Liver (tissue), 9 donors: ENCODE data around the gene GPBP1L1. TPM values are rescaled to one million over a fixed set of nuclear protein-coding genes. Genes with fewer than 3 reads are reported as not detected.
"Not testable (repeated sequence)": the region's sequence is repeated elsewhere in the genome, so short reads cannot be mapped to it uniquely, and the experiment has no call there.

Experiments
- DNase-seq: peaks from one replicate; pipeline ENCODE4 v3.0.0-alpha.2; 2017; ENCODE audit warnings: low spot score
- H3K27ac ChIP-seq, 2 donors: one replicate each; pipeline ENCODE4 v1.7.0; 2013; ENCODE audit warnings: inconsistent platforms in 2 of 2, low read length in 2 of 2, control low read depth in 1 of 2, low read depth in 1 of 2, mild to moderate bottlenecking in 1 of 2
- H3K27me3 ChIP-seq, 4 donors: one replicate each; pipeline versions ENCODE4 v1.6.1 to v1.7.0; 2013; ENCODE audit warnings: low read length in 3 of 4, inconsistent platforms in 1 of 4, mild to moderate bottlenecking in 1 of 4, moderate library complexity in 1 of 4; ENCODE audit not compliant: control insufficient read depth in 4 of 4, insufficient read depth in 4 of 4
- H3K36me3 ChIP-seq, 4 donors: one replicate each; pipeline versions ENCODE4 v1.6.1 to v1.7.0; 2013; ENCODE audit warnings: low read length in 3 of 4, mild to moderate bottlenecking in 3 of 4, low read depth in 1 of 4, moderate library complexity in 1 of 4; ENCODE audit not compliant: control insufficient read depth in 4 of 4, insufficient read depth in 3 of 4
- H3K4me1 ChIP-seq, 4 donors: one replicate each; pipeline versions ENCODE4 v1.6.1 to v1.7.0; 2013; ENCODE audit warnings: low read length in 3 of 4, mild to moderate bottlenecking in 3 of 4, moderate library complexity in 1 of 4; ENCODE audit not compliant: control insufficient read depth in 4 of 4, insufficient read depth in 4 of 4
- H3K4me3 ChIP-seq, 3 donors: one replicate each; pipeline versions ENCODE4 v1.6.1 to v1.7.0; 2013; ENCODE audit warnings: low read length in 3 of 3, control low read depth in 1 of 3, low read depth in 1 of 3, mild to moderate bottlenecking in 1 of 3
- H3K9ac ChIP-seq, 2 donors: one replicate each; pipeline ENCODE4 v1.7.0; 2013; ENCODE audit warnings: low read length in 2 of 2, mild to moderate bottlenecking in 2 of 2, moderate library complexity in 2 of 2, control low read depth in 1 of 2, low read depth in 1 of 2
- H3K9me3 ChIP-seq, 4 donors: one replicate each; pipeline versions ENCODE4 v1.6.1 to v1.7.0; 2013; ENCODE audit warnings: low read length in 3 of 4; ENCODE audit not compliant: control insufficient read depth in 4 of 4
- ATF3 ChIP-seq: IDR thresholded peaks from 2 replicates; pipeline ENCODE4 v1.6.1; 2016; ENCODE audit warnings: antibody characterized with exemption
- FOXA1 ChIP-seq: IDR thresholded peaks from 2 replicates; pipeline ENCODE4 v1.6.1; 2016; ENCODE audit warnings: antibody characterized with exemption
- FOXA2 ChIP-seq: IDR thresholded peaks from 2 replicates; pipeline ENCODE4 v1.6.1; 2016; ENCODE audit warnings: antibody characterized with exemption
- GABPA ChIP-seq, 2 donors: IDR thresholded peaks in 1 of 2; conservative IDR thresholded peaks in 1 of 2; 2 replicates each; pipeline ENCODE4 v1.6.1; 2016; ENCODE audit warnings: antibody characterized with exemption in 2 of 2, mild to moderate bottlenecking in 1 of 2, moderate library complexity in 1 of 2
- HNF4A ChIP-seq, 2 donors: conservative IDR thresholded peaks; 2 replicates each; pipeline ENCODE4 v1.6.1; 2016; ENCODE audit warnings: antibody characterized with exemption in 2 of 2, mild to moderate bottlenecking in 2 of 2
- HNF4G ChIP-seq: IDR thresholded peaks from 2 replicates; pipeline ENCODE4 v1.6.1; 2016; ENCODE audit warnings: antibody characterized with exemption
- JUND ChIP-seq, 2 donors: IDR thresholded peaks; 2 replicates each; pipeline ENCODE4 v1.6.1; 2016; ENCODE audit warnings: antibody characterized with exemption in 2 of 2
- RXRA ChIP-seq, 2 donors: IDR thresholded peaks; 2 replicates each; pipeline ENCODE4 v1.6.1; 2017 to 2018; ENCODE audit warnings: antibody characterized with exemption in 2 of 2, mild to moderate bottlenecking in 1 of 2
- TAF1 ChIP-seq: conservative IDR thresholded peaks from 2 replicates; pipeline ENCODE4 v1.6.1; 2016; ENCODE audit warnings: antibody characterized with exemption, mild to moderate bottlenecking
- YY1 ChIP-seq: IDR thresholded peaks from 2 replicates; pipeline ENCODE4 v1.6.1; 2016; ENCODE audit warnings: antibody characterized with exemption, mild to moderate bottlenecking
- ZBTB33 ChIP-seq: IDR thresholded peaks from 2 replicates; pipeline ENCODE4 v1.6.1; 2016; ENCODE audit warnings: antibody characterized with exemption
- WGBS: extraction: QIAGEN DNeasy Blood & Tissue Kit; methylation state at CpG from one replicate; pipeline ENCODE4 v1.1.7; 2013; 5-methylcytosine and 5-hydroxymethylcytosine counted together
- polyA plus RNA-seq, 2 donors: library from polyadenylated mRNA; stranded (reverse) in 1 of 2; unstranded in 1 of 2; fragments of 200-250 nt in 1 of 2; fragments of >200 nt in 1 of 2; fragmentation: Nextera tagmentation in 1 of 2; extraction: Ambion mirVana in 1 of 2; gene quantifications; one replicate each; pipeline versions ENCODE4 v1.2.1 to v1.2.3, GENCODE V29; 2013 to 2015
- total RNA-seq, 2 donors: library from RNA; depleted of rRNA; stranded (reverse); fragments of >200 nt; gene quantifications; one replicate each; pipeline ENCODE4 v1.2.3, GENCODE V29; 2014
- TF ChIP-seq, protein P1 (sequence below): fragments of 150-350 bp; IDR thresholded peaks from 2 replicates; pipeline ENCODE4 v1.5.1; 2017; ENCODE audit warnings: improper control_type of control experiment, low read depth, low read length; ENCODE audit not compliant: missing input control
- TF ChIP-seq, protein P2 (sequence below): IDR thresholded peaks from 2 replicates; pipeline ENCODE4 v1.6.1; 2016; ENCODE audit warnings: antibody characterized with exemption
- TF ChIP-seq, protein P3 (sequence below): IDR thresholded peaks from 2 replicates; pipeline ENCODE4 v1.6.1; 2016; ENCODE audit warnings: antibody characterized with exemption, mild to moderate bottlenecking
- donor health status: healthy.
- donor health status: healthy.
- donor health status: healthy.
- donor health status: healthy.
- donor health status: healthy.

GPBP1L1 gene
- total and polyA plus RNA-seq, 4 donors: 24.8 to 86.7 (median 53.5) TPM

GRCh38 chr1:45694823-45695222 lies 8.5 kb upstream of the GPBP1L1 start:
- no peaks in the 10 kb centered on the region for H3K27me3 ChIP-seq
- WGBS: 97% methylated on average over 7 of the region's 7 CpGs
- DNase-seq: no peak
- no peak overlapping the region for H3K9ac ChIP-seq
- H3K27ac ChIP-seq: no peak overlapping the region
- H3K4me3 ChIP-seq: no peak overlapping the region
- H3K9me3 ChIP-seq: no peaks in the 10 kb centered on the region
- peaks cover 9 to 33% (median 12%) of the 10 kb centered on the region in 4 donors for H3K36me3 ChIP-seq
- H3K4me1 ChIP-seq: no peaks in the 10 kb centered on the region
- TF ChIP-seq ZBTB33 (no peak), HNF4G (no peak), ATF3 (no peak), TAF1 (no peak)
- TF ChIP-seq, protein P1, sequence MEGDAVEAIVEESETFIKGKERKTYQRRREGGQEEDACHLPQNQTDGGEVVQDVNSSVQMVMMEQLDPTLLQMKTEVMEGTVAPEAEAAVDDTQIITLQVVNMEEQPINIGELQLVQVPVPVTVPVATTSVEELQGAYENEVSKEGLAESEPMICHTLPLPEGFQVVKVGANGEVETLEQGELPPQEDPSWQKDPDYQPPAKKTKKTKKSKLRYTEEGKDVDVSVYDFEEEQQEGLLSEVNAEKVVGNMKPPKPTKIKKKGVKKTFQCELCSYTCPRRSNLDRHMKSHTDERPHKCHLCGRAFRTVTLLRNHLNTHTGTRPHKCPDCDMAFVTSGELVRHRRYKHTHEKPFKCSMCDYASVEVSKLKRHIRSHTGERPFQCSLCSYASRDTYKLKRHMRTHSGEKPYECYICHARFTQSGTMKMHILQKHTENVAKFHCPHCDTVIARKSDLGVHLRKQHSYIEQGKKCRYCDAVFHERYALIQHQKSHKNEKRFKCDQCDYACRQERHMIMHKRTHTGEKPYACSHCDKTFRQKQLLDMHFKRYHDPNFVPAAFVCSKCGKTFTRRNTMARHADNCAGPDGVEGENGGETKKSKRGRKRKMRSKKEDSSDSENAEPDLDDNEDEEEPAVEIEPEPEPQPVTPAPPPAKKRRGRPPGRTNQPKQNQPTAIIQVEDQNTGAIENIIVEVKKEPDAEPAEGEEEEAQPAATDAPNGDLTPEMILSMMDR: no peak

GRCh38 chr1:45693811-45694210 lies 7.5 kb upstream of the GPBP1L1 start:
- not testable (repeated sequence) for H3K9me3 ChIP-seq, H3K9ac ChIP-seq, H3K27ac ChIP-seq, H3K4me1 ChIP-seq, DNase-seq, H3K4me3 ChIP-seq, H3K27me3 ChIP-seq
- H3K36me3 ChIP-seq: peaks cover 9 to 33% (median 12%) of the 10 kb centered on the region in 4 donors
- 85% methylated on average over 8 of the region's 8 CpGs for WGBS

- H3K9ac ChIP-seq: peak within 1 kb of the TSS; percentile 96 to 100
- H3K36me3 ChIP-seq: peaks cover 0 to 13% (median under 1%) of the 10 kb centered on the region in 4 donors
- DNase-seq: peak; percentile 84
- H3K4me1 ChIP-seq: peaks cover 6 to 23% (median 15%) of the 10 kb centered on the region in 4 donors
- 1% methylated on average over 24 of the region's 24 CpGs for WGBS
- H3K27ac ChIP-seq: peak within 1 kb of the TSS; percentile 98 to 99
- H3K9me3 ChIP-seq: no peaks in the 10 kb centered on the region
- peak within 1 kb of the TSS; percentile 87 to 92 (median 89) for H3K4me3 ChIP-seq
- H3K27me3 ChIP-seq: no peaks in the 10 kb centered on the region
- TF ChIP-seq YY1: peak; percentile 77
- TF ChIP-seq RXRA (IDR thresholded peaks at IDR 0.05): peak; percentile 28 to 31
- TF ChIP-seq FOXA2: no peak
- TF ChIP-seq ATF3: no peak
- TF ChIP-seq, protein P1: no peak
- TF ChIP-seq JUND (IDR thresholded peaks at IDR 0.05): no peak
- peak; percentile 99 for TF ChIP-seq GABPA (IDR thresholded peaks at IDR 0.05 in 1 of 2, conservative IDR thresholded peaks at IDR 0.05 in 1 of 2)
- TF ChIP-seq, protein P2, sequence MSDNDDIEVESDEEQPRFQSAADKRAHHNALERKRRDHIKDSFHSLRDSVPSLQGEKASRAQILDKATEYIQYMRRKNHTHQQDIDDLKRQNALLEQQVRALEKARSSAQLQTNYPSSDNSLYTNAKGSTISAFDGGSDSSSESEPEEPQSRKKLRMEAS: peak; percentile 51
- TF ChIP-seq, protein P3, sequence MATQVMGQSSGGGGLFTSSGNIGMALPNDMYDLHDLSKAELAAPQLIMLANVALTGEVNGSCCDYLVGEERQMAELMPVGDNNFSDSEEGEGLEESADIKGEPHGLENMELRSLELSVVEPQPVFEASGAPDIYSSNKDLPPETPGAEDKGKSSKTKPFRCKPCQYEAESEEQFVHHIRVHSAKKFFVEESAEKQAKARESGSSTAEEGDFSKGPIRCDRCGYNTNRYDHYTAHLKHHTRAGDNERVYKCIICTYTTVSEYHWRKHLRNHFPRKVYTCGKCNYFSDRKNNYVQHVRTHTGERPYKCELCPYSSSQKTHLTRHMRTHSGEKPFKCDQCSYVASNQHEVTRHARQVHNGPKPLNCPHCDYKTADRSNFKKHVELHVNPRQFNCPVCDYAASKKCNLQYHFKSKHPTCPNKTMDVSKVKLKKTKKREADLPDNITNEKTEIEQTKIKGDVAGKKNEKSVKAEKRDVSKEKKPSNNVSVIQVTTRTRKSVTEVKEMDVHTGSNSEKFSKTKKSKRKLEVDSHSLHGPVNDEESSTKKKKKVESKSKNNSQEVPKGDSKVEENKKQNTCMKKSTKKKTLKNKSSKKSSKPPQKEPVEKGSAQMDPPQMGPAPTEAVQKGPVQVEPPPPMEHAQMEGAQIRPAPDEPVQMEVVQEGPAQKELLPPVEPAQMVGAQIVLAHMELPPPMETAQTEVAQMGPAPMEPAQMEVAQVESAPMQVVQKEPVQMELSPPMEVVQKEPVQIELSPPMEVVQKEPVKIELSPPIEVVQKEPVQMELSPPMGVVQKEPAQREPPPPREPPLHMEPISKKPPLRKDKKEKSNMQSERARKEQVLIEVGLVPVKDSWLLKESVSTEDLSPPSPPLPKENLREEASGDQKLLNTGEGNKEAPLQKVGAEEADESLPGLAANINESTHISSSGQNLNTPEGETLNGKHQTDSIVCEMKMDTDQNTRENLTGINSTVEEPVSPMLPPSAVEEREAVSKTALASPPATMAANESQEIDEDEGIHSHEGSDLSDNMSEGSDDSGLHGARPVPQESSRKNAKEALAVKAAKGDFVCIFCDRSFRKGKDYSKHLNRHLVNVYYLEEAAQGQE: no peak
- TF ChIP-seq HNF4G: no peak
- TF ChIP-seq HNF4A (conservative IDR thresholded peaks at IDR 0.05): peak in 1 of 2 donors; percentile 11
- no peak for TF ChIP-seq FOXA1
- TF ChIP-seq TAF1: no peak
Observed at GRCh38 chr1:45687754-45688740, 1.7 kb upstream of the GPBP1L1 start, which contains the start of gene TMEM69. Gene TMEM69 (plus strand): TSS chr1:45688181. CDS start chr1:45691069, 2,888 bp downstream.
